Keratinocyte (primary cell): Measurements from ENCODE around the gene SLFNL1.

Experiments
- CTCF ChIP-seq, 3 experiments: IDR thresholded peaks in 1 of 3; conservative IDR thresholded peaks in 1 of 3; optimal IDR thresholded peaks in 1 of 3; 2 replicates in 2 of 3; 3 replicates in 1 of 3; pipeline versions ENCODE3 to v1.5.1; 2011; ENCODE audit warnings: low read length in 3 of 3, mild to moderate bottlenecking in 3 of 3, moderate library complexity in 2 of 3, control low read depth in 1 of 3, inconsistent platforms in 1 of 3; ENCODE audit not compliant: insufficient read depth in 2 of 3; ENCODE audit errors: extremely low read depth in 1 of 3
- EZH2 ChIP-seq: IDR thresholded peaks from one replicate; pipeline ENCODE4 v1.6.1; 2012; ENCODE audit warnings: inconsistent platforms, mild to moderate bottlenecking, low read length, moderate library complexity

DNA sequence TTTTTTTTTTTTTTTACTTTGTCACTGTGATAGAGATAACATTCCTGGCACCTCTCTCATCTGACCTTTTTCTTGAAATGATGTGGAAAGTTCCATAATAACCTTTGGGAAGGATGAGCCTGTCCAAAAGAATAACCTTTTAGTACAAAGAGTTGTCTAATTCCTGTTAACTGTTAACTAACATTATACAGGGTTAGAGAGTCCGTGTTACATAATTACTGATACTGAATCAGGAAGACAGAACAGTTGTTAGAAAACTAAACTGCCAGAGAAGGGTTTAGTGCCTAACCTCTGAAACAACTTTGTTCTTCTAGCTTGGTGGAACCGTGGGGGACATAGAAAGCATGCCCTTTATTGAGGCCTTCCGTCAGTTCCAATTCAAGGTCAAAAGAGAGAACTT is 33.2 kb downstream of the SLFNL1 start:
- TF ChIP-seq CTCF (optimal IDR thresholded peaks at IDR 0.05 in 1 of 3, IDR thresholded peaks at IDR 0.05 in 1 of 3, conservative IDR thresholded peaks at IDR 0.05 in 1 of 3; ENCODE audit: extremely low read depth in 1 of 3, insufficient read depth in 2 of 3, low read length in 3 of 3) (no peak), EZH2 (no peak)
